GM18873 (cell line): ENCODE results near the gene PPTC7.
A peak's percentile ranks its signal among the peaks of the same experiment; 100 is the strongest.
"Not testable (repeated sequence)": the region's sequence is repeated elsewhere in the genome, so short reads cannot be mapped to it uniquely, and the experiment has no call there.

Experiments used
- ATAC-seq: cut with Tn5 transposase; IDR thresholded peaks from one replicate; pipeline ENCODE4 v1.9.1; 2021; ENCODE audit warnings: mild to moderate bottlenecking, moderate library complexity, moderate number of reproducible peaks; ENCODE audit not compliant: unreplicated experiment, low FRiP score

Gene PPTC7

GRCh38 chr12:110538869-110539622 lies 44.1 kb downstream of the PPTC7 start:
- no peak for ATAC-seq

- ATAC-seq, result no peak
Measured at GRCh38 chr12:110537605-110538409, 45.3 kb downstream of the PPTC7 start.

GRCh38 chr12:110536834-110537604 lies 46.1 kb downstream of the PPTC7 start:
- no peak for ATAC-seq

- no peak for ATAC-seq
Measured at GRCh38 chr12:110534811-110535210, 48.3 kb downstream of the PPTC7 start.

- ATAC-seq, result no peak
Measured at GRCh38 chr12:110533607-110534006, 49.5 kb downstream of the PPTC7 start.

GRCh38 chr12:110532644-110533043 lies 50.5 kb downstream of the PPTC7 start:
- ATAC-seq, result no peak

- peak; percentile 63 for ATAC-seq
Measured at GRCh38 chr12:110531741-110532333, 51.3 kb downstream of the PPTC7 start.

- no peak for ATAC-seq
Measured at GRCh38 chr12:110530511-110530910, 52.6 kb downstream of the PPTC7 start.

- ATAC-seq, result no peak
Measured at GRCh38 chr12:110528277-110528839, 54.8 kb downstream of the PPTC7 start.

- not testable (repeated sequence) for ATAC-seq
Measured at GRCh38 chr12:110520876-110521712, 62.0 kb downstream of the PPTC7 start.

GRCh38 chr12:110518014-110518413 lies 65.1 kb downstream of the PPTC7 start:
- ATAC-seq, result not testable (repeated sequence)

- ATAC-seq, result no peak
Measured at GRCh38 chr12:110516995-110517394, 66.1 kb downstream of the PPTC7 start.

- no peak for ATAC-seq
Measured at GRCh38 chr12:110514363-110514762, 68.8 kb downstream of the PPTC7 start.

GRCh38 chr12:110513842-110514241 lies 69.3 kb downstream of the PPTC7 start:
- no peak for ATAC-seq

- no peak for ATAC-seq
Measured at GRCh38 chr12:110508071-110508586, 75.0 kb downstream of the PPTC7 start.

GRCh38 chr12:110505332-110505731 lies 77.8 kb downstream of the PPTC7 start:
- ATAC-seq, result no peak

GRCh38 chr12:110503432-110503831 lies 79.7 kb downstream of the PPTC7 start:
- ATAC-seq, result no peak

- ATAC-seq, result peak; percentile 84
Measured at GRCh38 chr12:110501752-110502738, 81.1 kb downstream of the PPTC7 start, which contains the start of the genes RAD9B and VPS29. Gene RAD9B (plus strand): TSS chr12:110502331. CDS start chr12:110502338, 7 bp downstream. Gene VPS29 (minus strand): TSS chr12:110502111. CDS start chr12:110502051, 60 bp downstream.
